NB4 (cell line): ENCODE data around the gene ADAMTS2.

ENCODE experiments used
- DNase-seq: peaks from one replicate; pipeline ENCODE4 v3.0.0; 2010; ENCODE audit warnings: low read depth
- H3K4me3 ChIP-seq: one replicate; pipeline ENCODE4 v1.5.1; 2011; ENCODE audit warnings: mild to moderate bottlenecking, low read depth, low read length, moderate library complexity
- MYC ChIP-seq: IDR thresholded peaks from 2 replicates; pipeline ENCODE4 v1.6.1; 2011; ENCODE audit warnings: low read depth, low read length
- POLR2A ChIP-seq: IDR thresholded peaks from 2 replicates; pipeline ENCODE4 v1.6.1; 2011; ENCODE audit warnings: mild to moderate bottlenecking; ENCODE audit not compliant: insufficient read length; ENCODE audit errors: extremely low read depth
- TF ChIP-seq, protein P1 (sequence below): IDR thresholded peaks from 2 replicates; pipeline ENCODE4 v1.6.1; 2011; ENCODE audit warnings: low read depth, low read length
- TF ChIP-seq, protein P2 (sequence below): IDR thresholded peaks from one replicate; pipeline ENCODE4 v1.5.1; 2012; ENCODE audit warnings: low read depth, low read length

ADAMTS2 gene

DNA sequence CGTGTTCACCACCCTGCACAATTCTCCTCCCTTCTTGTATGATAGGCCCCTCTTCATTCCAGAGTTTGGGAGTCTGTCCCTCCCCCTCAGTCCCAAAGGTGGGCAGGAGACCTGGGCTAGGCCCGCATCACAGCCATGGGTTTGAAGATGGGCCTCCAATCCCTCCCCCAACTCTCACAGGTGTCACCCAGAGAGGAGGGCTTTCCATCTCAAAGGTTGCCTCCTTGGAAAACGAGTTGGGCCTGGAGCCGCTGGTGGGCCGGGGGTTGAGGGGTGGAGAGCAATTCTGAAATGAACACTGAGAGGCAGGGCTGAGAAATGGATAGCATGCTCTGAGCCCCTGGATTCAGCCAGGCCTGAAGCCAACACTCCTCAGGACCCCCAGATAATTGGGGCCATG lies 6.2 kb downstream of the ADAMTS2 start:
- DNase-seq, result no peak
- H3K4me3 ChIP-seq, result no peak overlapping the region
- TF ChIP-seq MYC, result no peak
- TF ChIP-seq, protein P1, sequence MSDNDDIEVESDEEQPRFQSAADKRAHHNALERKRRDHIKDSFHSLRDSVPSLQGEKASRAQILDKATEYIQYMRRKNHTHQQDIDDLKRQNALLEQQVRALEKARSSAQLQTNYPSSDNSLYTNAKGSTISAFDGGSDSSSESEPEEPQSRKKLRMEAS, result no peak
- TF ChIP-seq, protein P2, sequence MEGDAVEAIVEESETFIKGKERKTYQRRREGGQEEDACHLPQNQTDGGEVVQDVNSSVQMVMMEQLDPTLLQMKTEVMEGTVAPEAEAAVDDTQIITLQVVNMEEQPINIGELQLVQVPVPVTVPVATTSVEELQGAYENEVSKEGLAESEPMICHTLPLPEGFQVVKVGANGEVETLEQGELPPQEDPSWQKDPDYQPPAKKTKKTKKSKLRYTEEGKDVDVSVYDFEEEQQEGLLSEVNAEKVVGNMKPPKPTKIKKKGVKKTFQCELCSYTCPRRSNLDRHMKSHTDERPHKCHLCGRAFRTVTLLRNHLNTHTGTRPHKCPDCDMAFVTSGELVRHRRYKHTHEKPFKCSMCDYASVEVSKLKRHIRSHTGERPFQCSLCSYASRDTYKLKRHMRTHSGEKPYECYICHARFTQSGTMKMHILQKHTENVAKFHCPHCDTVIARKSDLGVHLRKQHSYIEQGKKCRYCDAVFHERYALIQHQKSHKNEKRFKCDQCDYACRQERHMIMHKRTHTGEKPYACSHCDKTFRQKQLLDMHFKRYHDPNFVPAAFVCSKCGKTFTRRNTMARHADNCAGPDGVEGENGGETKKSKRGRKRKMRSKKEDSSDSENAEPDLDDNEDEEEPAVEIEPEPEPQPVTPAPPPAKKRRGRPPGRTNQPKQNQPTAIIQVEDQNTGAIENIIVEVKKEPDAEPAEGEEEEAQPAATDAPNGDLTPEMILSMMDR, result no peak
- no peak for TF ChIP-seq POLR2A

DNA sequence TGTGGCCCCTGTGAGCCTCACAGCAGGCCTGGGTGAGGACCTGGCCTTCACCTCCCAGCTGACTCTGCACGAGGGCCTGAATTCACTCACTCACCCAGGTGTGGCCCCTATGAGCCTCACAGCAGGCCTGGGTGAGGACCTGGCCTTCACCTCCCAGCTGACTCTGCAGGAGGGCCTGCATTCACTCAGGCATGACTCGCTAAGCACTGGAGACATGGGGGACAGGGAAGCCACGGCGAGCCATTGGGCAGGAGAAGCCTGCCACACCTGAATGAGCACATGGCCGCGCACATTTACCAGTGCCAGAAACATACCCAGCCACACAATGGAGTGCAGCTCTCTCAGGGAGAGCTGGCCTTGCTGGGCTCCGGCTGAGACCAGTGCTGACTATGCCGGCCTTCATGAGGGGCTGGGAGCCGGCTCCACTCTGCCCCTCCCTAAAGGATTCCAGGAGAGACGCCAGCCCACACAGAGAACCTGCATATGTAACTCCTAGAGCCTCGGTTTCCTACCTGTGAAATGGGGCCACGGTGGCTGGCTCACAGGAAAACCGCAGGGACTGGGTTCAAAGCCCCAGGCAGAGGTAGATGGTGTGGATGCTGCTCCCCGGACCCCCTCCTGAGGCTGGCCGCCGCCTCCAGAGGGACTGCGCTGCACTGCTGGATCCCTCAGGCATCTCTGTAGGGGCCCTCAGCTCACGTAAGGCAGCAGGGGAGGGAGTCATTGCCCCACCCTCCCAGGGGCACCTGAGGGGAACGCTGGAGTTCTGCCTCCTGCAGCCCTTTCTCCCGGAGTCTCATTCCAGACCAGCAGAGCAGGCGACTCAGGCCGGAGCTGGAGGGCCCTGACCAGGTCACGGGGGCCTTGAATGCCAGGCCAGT lies 7.2 kb downstream of the ADAMTS2 start:
- TF ChIP-seq, protein P1, result no peak
- TF ChIP-seq MYC (no peak), POLR2A (no peak)
- TF ChIP-seq, protein P2, result no peak
- H3K4me3 ChIP-seq, result no peak overlapping the region
- DNase-seq, result no peak

DNA sequence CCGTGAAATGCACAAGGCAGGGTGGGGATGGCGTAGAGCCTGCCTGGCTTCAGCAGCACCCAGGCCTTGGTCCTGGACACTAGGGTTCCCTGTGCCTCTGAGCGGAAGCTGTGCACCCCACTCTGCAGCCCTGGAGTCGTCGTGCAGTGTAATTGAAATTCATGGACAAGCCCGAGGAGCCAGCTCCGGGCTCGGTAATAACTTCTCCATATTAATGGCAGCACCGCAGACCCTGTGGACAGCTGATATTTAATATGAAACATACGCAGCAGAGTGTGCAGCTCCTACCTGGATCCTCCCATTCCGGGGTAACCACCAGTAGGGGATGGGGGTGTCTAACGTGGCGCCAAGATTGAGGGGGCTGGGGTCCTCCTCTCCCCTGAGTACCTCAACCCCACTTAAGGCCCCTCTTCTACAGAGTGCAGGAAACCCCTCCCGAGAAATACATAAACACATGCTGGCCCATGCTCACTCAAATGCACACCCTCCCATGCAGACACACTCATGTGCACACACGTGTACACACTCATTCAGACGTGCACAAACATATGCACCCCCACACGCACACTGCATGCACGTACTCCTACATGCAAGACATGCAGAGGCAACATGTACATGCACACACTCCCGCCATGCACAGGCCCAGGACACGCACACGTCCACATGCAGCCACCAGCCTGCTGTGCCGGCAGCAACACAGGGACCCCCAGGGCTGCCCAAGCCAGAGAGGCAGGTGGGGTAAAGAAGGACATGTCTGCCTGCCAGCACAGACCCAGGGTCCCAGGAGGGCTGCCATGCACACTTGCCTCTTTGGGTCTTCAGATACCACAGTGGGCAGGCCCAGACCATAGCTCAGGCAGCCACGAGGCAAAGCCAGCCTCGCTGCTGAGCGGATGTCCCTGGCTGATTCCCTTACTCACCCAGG lies 8.1 kb downstream of the ADAMTS2 start:
- no peak overlapping the region for H3K4me3 ChIP-seq
- TF ChIP-seq, protein P1, result no peak
- TF ChIP-seq POLR2A (no peak), MYC (no peak)
- TF ChIP-seq, protein P2, result no peak
- DNase-seq, result no peak

DNA sequence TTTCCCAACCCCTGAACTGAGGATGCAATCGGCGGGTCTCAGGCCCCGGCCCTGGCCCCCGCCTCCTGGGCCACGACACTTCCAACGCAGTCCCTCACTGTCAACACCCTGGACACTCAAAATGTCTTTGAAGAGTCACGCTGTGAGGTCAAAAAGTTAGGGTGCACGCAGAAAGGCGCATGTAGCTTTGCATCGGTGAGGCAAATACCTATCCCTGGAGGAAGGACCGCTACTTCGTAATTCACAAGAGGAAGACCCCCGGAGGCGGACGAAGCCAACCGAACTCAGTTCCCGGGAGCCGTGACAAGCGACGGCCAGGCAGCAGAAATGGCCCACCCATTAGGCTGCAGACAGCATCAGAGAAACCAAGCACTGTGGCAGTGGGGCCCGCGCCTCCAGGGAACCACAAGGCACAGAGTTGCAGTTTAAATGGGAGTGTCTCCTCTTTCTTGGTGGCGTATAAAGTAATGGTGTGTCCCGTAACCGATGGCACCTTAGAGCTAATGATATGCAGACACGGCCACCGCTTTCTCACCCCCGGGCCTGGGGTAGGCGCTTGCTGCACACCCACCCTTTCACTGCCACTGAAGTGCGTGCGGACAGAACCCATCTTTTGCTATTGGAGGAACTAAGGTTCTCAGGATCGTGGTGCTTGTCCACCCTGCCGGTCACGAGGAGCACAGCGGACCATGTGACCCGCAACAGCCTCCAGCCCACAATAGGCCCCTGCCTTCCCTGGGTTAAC lies 9.0 kb downstream of the ADAMTS2 start:
- DNase-seq, result no peak
- TF ChIP-seq POLR2A (no peak), MYC (no peak)
- TF ChIP-seq, protein P1, result no peak
- TF ChIP-seq, protein P2, result no peak
- no peak overlapping the region for H3K4me3 ChIP-seq
